LNCaP clone FGC (cell line): ENCODE data around the gene HCRT.
"Not testable (repeated sequence)": the region's sequence is repeated elsewhere in the genome, so short reads cannot be mapped to it uniquely, and the experiment has no call there.

Experiments used
- DNase-seq: peaks from one replicate; pipeline ENCODE4 v3.0.0-alpha.2; 2011; ENCODE audit warnings: low read depth
- H3K4me3 ChIP-seq: 2 replicates; pipeline ENCODE4 v1.5.1; 2011; ENCODE audit warnings: mild to moderate bottlenecking, low read depth, low read length, control low read depth
- TF ChIP-seq, protein P1 (sequence below): IDR thresholded peaks from 2 replicates; pipeline ENCODE4 v1.5.1; 2012; ENCODE audit warnings: mild to moderate bottlenecking; ENCODE audit not compliant: control insufficient read depth, insufficient read depth; ENCODE audit errors: extremely low read depth

The HCRT gene

DNA sequence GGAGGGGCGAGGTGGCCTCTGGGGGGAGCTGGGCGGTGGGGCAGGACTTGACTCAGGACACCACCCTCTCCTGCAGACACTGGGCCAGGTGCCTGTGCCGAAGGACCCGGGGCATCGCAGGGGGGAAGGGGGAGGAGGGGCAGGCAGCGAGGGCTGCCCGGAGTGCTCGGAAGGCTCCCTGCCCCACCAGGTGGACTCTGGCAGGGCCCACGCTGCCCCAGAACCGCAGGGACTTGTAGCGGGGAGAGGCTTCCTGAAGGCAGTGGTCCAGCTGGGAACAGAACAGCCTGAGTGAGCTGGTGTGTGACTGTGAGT, 4.4 kb upstream of the HCRT start:
- DNase-seq = no peak
- TF ChIP-seq, protein P1, sequence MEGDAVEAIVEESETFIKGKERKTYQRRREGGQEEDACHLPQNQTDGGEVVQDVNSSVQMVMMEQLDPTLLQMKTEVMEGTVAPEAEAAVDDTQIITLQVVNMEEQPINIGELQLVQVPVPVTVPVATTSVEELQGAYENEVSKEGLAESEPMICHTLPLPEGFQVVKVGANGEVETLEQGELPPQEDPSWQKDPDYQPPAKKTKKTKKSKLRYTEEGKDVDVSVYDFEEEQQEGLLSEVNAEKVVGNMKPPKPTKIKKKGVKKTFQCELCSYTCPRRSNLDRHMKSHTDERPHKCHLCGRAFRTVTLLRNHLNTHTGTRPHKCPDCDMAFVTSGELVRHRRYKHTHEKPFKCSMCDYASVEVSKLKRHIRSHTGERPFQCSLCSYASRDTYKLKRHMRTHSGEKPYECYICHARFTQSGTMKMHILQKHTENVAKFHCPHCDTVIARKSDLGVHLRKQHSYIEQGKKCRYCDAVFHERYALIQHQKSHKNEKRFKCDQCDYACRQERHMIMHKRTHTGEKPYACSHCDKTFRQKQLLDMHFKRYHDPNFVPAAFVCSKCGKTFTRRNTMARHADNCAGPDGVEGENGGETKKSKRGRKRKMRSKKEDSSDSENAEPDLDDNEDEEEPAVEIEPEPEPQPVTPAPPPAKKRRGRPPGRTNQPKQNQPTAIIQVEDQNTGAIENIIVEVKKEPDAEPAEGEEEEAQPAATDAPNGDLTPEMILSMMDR = no peak
- no peak overlapping the region for H3K4me3 ChIP-seq

DNA sequence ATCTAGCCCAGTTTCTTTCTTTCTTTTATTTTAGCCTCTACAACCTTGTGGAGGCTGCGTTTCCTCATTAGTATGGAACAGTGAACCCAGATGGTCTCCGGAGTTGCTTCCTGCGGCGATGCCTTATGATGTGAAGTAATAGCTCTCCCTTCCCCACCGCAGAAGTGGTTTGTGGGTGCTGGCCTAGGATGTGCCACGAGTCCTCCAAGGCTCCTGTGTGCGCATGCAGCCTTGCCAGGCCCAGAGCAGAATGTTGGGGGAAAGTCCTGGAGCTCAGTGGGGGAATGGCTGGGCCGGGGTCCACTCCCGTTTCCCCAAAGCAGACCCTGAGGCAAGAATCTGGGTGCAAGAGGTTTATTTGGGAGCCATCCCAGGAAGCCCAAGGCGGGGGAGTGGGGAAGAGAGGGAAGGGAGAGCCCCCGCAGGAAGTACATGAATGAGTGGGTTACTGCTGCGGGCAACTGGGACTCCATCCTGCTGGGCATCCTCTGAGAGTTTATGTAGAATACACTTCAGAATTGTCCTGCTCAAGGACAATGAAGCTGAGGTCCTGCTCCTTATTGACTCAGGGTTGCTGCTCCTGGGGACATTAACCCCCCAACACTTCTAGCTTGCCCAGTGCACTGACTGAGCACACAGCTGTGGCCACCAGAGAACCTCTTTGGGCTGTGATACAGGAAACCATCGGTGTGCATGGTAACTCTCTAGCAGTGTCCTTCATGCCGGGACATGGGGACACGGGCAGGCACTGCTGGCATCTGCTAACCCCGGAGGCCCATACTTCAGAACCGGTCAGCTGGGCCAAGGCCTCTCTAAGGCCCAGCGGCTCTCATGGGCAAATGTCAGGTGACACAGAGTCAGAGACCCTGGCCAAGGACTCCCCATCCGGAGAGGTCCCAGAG, 3.7 kb upstream of the HCRT start:
- DNase-seq = no peak
- TF ChIP-seq, protein P1 = no peak
- no peak overlapping the region for H3K4me3 ChIP-seq

- no peak for DNase-seq
- H3K4me3 ChIP-seq = no peak overlapping the region
- TF ChIP-seq, protein P1 = no peak
These were observed 2.6 kb upstream of the HCRT start for GRCh38 chr17:42187833-42188232.

DNA sequence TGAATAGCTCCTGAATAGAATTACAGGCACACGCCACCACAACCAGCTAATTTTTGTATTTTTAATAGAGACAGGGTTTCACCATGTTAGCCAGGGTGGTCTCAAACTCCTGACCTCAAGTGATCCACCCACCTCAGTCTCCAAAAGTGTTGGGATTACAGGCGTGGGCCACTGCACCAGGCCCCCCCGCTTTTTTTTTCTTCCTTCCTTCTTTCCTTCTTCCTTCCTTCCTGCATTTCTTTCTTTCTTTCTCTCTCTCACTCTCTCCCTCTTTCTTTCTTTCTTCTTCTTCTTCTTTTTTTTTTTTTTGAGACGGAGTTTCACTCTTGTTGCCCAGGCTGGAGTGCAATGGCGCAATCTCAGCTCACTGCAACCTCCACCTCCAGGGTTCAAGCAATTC, 939 bp upstream of the HCRT start:
- not testable (repeated sequence) for DNase-seq, H3K4me3 ChIP-seq

GRCh38 chr17:42185621-42185930, 324 bp upstream of the HCRT start:
- H3K4me3 ChIP-seq = no peak overlapping the region
- DNase-seq = no peak
- TF ChIP-seq, protein P1 = no peak

DNA sequence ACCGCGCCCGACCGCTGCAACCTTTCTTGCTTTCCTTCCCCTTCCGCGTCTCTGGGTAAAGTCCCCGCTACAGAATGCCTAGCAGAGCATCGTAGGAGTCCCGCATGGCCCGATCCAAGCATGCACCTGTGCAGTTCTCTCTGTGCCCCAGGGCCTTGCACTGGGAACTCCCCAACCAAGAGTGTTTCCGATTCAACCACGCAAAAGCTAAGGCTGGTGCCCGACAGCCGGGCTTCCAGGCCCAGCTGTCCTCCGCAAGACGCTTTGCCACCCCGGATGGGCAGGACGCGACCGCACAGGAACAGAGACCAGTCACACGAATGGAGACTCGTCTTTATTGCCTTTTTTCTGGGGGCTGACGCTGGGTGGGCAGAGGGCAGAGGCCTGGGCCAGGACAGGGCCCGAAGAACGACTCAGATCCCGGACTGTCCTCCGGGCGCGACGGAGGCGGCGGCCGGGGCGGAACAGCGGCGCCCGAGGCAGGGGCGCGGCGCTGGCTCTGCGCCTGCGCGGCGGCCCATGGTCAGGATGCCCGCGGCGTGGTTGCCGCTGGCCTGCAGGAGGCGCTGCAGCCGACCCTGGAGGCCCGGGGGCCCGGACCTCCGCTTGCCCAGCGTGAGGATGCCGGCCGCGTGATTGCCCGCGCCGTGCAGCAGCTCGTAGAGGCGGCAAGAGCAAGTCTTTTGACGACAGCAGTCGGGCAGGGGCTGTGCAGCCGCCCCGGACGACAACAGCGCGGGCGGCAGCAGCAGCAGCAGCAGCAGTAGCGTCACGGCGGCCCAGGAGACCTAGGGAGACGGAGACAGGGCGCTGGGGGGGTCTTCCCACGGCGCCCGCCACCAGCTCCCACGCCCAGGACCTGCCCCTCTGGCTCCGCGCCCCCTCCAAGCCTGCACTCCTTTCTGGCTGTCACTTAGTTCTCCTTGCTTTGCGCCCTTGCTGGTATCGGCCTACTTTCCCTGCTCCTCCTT, 1.2 kb downstream of the HCRT start:
- TF ChIP-seq, protein P1 = peak; percentile 55
- H3K4me3 ChIP-seq = no peak overlapping the region
- DNase-seq = no peak

- TF ChIP-seq, protein P1 = no peak
- no peak overlapping the region for H3K4me3 ChIP-seq
- DNase-seq = no peak
These were observed 2.1 kb downstream of the HCRT start for GRCh38 chr17:42182927-42183734.
